ENCODE results near the gene SOX8.
"Not testable (repeated sequence)": the region's sequence is repeated elsewhere in the genome, so short reads cannot be mapped to it uniquely, and the experiment has no call there.

Gene SOX8

DNA sequence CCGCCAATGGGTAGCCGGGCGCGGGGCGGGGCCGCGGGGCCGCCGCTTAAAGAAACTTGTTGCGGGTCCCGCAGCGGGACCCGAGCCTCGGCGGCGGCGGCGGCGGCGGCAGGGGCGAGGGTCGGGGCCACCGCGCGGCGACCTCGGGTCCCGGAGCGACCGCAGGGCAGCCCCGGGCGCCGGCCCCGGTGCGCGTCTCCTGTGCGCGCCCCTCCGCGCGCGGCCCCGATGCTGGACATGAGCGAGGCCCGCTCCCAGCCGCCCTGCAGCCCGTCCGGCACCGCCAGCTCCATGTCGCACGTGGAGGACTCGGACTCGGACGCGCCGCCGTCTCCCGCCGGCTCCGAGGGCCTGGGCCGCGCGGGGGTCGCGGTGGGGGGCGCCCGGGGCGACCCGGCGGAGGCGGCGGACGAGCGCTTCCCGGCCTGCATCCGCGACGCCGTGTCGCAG is at the start of gene SOX8:
SOX8 (plus strand) TSS at position 76 of the 450 bp plus-strand sequence; CDS start at position 229, 153 bp downstream.
- DNase-seq, result no peak

DNA sequence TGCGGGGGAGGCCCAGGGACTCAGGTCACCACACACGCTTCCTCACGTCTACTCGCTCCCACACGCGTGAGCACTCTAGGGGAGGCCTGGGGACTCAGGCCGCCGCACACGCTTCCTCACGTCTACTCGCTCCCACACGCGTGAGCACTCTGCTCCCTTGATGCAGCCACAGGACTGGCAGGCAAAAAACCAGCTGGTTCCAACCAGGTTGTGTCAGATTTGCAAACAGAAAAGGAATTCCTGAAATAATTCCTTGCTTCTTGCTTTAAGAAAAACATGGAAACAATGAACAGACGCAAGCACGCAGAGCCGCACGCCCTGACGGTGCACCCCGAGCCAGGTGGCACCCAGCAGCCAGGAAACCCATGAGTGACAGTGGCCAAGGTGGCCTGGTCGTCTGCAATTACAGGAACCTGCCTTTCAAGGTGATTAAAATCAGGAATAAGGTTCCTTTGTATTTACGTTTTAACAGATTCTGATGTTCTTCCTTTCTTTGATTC is 48.7 kb upstream of the SOX8 start:
- DNase-seq, result no peak

DNA sequence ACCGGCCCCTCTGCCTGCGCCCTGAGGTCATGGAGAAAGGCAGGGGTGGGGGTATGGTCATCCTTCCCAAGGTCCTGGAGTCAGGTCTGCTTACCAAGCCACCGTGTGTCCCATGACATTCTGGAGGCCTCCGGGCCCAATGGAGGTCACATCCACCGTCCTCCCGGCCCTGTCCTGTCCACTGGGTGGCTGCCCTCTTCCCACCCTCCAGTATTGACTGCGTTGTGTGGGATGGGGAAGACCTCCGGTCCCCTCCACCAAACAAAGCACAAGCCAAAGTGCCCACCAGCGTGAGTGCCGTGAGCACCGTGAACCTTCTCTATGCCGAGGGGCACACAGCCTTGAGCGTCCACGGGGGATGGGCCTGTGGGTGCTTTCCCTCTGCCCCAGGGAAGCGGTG is 48.0 kb upstream of the SOX8 start:
- DNase-seq, result no peak

DNA sequence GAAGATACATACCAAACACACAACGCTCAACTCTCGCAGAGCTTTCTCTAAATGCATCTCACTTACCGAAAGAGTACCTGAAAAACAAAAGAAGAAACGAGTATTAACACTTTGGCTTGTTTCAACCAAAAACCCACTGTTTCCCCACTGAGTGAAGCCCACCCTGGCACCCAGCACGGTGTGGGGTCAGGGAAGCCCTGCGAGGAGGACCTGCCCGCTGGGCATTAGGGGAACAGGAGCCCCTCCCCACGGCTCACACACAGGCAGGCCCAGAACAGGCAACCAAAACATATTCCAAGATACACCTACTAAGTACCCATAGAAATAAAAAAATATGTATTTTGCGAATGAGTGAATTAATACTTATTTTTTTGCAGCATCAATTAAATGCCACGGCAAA is 47.4 kb upstream of the SOX8 start:
- no peak for DNase-seq

DNA sequence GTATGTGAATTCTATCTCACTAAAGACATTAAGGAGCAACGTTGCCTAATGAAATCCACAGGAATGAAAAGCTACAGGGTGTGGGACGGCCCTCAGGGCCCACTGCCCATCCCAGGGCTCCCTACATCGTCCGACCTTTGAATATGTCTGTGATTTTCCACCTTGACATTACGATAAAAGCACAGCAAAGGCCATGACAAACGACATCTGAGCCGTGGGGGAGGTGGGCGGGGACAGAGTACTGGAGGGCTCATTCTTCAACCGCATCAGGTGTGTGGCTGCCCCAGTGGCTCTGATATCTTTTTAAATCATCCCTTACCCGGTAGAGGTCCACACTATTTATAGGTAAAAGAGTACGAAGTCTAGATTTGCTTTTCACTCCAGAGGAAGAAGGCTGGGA is 45.9 kb upstream of the SOX8 start:
- no peak for DNase-seq

DNA sequence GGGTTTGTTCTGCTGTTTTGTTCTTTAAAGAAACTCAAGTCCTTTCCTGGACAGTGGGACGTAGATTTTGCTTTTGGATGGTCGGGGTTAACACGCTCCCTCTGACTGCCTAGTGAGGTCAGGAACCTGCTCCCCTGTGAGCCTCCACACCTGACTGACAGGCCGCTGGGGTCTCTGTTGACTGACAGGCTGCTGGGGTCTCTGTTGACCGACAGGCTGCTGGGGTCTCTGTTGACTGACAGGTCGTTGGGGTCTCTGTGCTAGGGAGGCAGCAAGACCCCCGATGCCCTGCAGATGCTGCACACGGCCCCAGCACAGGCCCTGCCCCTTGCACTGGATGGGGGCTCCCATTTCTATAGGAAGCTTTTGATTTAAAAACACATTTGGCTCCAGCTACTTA is 44.3 kb upstream of the SOX8 start:
- DNase-seq, result no peak

DNA sequence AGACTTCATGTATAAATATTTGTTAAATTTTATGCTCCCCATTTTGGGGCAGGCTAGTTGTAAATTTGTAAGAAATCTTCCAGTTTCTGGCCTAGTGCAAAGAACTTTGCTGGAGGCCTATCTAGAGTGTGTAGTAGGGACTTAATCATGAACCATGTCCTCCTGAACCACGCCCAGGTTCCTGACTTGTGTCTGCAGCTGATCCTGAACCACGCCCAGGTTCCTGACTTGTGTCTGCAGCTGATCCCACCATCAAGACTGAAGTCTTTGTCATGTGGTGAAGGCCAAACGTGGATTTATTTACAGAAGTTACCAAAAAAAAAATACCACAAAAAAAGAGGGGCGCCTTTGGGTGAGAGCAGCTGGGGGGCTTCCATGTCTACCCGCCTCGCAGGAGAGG is 43.8 kb upstream of the SOX8 start:
- no peak for DNase-seq

DNA sequence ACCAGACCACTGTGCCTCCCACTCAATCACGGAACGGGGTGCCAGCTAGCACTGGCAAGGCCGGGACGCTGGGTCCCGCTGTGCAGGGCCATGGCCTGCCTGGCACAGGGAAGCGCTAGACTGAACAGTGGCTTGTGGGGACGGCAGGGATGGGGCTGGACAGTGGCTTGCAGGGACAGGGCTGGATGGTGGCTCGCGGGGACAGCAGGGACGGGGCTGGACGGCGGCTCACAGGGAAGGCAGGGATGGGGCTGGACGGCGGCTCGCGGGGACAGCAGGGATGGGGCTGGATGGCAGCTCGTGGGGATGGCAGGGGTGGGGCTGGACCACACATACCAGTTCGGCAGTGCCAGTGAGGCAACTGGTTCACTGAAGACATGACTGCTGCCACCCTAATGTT is 43.4 kb upstream of the SOX8 start:
- no peak for DNase-seq

DNA sequence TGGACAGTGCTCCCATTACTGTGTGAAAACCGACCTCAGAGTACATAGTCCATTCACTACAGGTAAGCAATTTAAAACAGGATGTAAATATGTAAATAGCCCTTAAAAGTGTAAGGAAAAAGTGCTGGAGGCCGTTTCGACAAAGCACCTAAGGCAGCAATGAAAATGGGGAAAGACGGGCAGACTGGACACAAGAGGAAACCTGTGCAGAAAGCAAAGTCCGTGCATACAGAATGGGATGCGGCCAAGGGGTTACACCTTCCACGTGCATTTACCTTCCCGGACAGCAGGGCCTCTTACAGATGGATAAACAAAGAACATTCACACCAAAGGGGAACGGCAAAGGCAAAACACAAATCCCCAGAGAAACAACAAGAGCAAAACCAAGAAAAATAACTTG is 42.8 kb upstream of the SOX8 start:
- no peak for DNase-seq

DNA sequence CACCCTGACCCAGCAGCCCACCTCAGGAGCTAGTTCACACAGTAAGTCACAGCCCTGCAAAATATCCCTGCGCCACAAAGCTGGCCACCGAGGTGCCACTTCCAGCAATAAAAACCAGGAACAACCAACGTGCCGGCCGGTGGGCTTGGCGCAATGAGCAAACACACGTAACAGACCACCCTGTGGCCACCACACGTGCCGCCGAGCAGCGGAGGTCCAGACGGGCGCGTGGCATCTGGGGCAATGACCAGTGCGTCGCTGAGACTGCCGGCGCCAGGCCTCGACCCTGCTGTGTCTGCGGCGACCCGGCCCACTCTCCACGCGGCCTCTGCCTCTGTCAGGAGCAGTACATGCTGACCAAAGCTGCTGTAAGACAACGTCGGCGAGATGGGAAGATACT is 42.3 kb upstream of the SOX8 start:
- DNase-seq, result no peak

DNA sequence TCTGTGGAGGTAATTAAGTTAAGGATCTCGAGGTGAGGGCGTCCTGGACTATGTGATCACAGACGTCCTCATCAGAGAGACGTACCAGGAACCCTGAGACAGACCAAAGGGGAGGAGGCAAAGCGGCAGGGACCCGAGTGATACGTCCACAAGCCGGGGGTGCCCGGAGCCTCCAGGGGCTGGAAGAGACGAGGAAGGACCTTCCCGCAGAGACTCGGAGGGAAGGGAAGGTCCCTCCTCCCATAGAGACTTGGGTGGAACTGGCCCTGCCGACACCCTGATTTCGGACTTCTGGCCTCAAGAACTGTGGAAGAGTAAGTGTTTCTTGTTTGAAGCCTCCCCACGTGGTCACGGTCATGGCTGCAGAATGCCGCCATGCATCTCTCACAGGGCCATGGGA is 41.6 kb upstream of the SOX8 start:
- DNase-seq, result no peak

DNA sequence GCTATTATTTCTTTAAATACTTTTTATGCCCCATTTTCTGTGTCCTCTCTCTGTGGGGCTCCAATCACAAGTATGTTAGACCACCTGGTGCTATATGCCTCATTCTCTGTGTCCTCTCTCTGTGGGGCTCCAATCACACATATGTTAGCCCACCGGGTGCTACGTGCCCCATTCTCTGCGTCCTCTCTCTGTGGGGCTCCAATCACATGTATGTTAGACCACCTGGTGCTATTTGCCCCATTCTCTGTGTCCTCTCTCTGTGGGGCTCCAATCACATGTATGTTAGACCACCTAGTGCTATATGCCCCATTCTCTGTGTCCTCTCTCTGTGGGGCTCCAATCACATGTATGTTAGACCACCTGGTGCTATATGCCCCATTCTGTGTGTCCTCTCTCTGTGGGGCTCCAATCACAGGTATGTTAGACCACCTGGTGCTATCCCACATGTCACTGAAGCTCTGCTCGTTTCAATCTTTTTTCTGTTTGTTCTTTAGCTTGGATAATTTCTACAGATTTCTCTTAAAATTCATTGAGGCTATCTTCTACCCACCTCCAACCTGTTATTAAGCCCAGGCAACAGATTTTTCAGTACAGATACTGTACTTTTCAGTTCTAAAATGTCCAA is 39.0 kb upstream of the SOX8 start:
- DNase-seq, result no peak

DNA sequence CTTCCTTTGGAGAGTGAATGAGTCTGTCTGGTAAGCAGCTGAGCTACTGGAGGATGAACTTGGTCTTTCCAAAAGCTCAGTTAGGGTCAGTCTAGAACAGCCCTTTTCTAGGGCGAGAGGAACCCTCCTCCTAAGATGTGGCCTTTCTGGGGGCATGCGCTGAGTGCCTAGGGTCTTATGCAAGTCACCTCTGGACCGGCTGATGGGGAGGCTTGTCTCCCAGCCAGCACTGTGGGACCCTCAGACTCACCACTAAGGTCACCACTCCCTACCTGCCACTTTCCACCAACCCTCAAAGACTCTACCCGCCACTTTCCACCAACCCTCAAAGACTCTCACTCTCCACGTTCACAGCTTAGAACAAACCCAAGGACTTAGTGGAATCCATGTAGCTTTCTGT is 37.6 kb upstream of the SOX8 start:
- no peak for DNase-seq

DNA sequence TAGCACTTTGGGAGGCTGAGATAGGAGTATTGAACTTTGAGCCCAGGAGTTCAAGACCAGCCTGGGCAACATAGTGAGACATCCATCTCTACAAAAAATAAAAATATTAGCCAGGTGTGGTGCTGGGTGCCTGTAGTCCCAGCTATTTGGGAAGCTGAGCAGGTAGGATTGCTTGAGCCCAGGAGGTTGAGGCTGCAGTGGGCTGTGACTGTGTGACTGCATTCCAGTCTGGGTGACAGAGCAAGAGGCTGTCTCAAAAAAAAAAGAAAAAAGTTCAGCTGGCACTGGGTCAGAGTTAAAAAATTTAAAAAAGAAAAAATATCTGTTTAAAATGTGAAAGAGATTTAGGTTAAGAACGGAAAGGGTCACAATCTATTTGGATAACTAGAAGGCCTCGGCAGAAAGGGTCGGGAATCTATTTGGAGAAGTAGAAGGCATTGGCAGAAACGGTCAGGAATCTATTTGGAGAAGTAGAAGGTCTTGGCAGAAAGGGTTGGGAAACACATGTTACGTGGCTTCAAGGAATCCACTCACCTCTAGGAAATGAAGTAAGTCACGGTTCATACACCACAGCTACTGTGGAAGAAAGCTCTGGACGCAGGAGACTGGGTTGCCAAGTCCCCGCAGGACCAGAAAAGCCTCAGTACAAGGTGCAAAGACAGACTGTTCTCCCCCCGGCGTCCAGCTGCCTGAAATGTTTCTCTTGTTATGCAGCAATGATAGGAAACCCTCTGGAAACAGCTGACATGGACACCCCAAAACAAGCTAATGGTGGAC is 36.1 kb upstream of the SOX8 start:
- no peak for DNase-seq

DNA sequence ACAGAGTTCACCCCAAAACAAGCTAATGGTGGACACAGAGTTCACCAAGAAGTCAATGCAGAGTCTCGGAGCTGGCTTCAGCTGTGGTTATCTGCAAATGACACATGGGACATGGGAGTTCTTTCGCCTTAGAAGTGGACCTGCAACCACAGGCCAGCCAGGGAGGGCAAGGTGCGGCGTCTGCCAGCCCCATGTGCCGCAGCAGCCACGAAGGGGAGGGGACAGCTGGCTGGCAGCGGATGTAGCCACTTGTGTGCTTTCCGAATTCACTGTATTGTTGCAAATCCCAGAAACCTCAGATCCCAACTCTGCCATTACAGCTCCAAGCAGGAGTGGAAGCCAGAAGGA is 35.5 kb upstream of the SOX8 start:
- no peak for DNase-seq

DNA sequence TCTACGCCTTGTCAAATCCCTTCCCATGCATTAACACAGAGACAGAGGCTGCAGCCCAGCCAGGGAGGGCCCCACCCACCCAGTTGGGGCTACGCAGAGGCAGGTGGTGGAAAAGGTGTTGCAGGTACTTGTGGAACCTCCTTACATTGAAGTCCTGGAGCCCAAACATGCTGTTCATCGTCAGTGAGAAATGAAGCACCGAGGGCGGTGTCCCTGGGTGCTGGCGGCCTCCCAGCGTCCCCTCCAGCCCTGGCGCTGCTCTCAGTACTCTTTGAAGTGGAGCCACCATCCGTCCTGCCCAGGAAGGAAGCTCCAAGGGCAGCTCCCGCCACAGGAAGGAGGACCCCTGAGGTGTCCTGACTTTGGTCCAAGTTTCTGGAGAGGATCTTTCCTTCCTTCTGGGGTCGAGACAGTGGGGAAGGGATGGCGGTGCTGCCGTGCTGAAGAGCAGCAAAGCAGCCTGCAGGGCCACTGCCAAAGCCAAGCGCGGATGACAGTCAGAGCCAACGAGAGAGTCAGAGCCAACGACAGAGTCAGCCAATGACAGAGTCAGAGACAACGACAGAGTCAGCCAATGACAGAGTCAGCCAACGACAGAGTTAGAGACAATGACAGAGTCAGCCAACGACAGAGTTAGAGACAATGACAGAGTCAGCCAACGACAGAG is 34.2 kb upstream of the SOX8 start:
- DNase-seq, result no peak

DNA sequence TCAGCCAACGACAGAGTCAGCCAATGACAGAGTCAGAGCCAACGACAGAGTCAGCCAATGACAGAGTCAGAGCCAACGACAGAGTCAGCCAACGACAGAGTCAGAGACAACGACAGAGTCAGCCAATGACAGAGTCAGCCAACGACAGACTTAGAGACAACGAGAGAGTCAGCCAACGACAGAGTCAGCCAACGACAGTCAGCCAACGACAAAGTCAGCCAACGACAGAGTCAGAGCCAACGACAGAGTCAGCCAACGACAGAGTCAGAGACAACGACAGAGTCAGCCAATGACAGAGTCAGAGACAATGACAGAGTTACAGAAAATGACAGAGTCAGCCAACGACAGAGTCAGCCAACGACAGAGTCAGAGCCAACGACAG is 33.7 kb upstream of the SOX8 start:
- DNase-seq, result not testable (repeated sequence)

DNA sequence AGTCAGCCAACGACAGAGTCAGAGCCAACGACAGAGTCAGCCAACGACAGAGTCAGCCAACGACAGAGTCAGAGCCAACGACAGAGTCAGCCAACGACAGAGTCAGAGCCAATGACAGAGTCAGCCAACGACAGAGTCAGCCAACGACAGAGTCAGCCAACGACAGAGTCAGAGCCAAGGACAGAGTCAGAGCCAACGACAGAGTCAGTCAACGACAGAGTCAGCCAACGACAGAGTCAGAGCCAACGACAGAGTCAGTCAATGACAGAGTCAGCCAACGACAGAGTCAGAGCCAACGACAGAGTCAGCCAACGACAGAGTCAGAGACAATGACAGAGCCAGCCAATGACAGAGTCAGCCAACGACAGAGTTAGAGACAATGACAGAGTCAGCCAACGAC is 32.8 kb upstream of the SOX8 start:
- not testable (repeated sequence) for DNase-seq

DNA sequence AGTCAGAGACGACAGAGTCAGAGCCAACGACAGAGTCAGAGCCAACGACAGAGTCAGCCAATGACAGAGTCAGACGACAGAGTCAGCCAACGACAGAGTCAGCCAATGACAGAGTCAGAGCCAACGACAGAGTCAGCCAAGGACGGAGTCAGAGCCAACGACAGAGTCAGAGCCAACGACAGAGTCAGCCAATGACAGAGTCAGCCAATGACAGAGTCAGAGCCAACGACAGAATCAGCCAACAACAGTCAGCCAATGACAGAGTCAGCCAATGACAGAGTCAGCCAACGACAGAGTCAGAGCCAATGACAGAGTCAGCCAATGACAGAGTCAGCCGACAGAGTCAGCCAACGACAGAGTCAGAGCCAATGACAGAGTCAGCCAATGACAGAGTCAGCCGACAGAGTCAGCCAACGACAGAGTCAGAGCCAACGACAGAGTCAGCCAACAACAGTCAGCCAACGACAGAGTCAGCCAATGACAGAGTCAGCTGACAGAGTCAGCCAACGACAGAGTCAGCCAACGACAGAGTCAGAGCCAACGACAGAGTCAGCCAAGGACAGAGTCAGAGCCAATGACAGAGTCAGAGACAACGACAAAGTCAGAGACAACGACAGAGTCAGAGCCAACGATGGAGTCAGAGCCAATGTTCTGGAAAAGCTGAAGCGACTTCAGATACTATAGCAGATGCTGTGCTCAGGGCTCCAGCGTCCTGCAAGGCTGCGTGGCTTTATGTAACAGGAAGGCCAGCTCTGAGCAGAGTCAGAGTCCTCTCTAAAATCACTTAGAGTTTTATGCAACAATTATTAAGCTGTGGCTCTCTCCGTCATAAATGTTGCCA is 30.6 kb upstream of the SOX8 start:
- not testable (repeated sequence) for DNase-seq

DNA sequence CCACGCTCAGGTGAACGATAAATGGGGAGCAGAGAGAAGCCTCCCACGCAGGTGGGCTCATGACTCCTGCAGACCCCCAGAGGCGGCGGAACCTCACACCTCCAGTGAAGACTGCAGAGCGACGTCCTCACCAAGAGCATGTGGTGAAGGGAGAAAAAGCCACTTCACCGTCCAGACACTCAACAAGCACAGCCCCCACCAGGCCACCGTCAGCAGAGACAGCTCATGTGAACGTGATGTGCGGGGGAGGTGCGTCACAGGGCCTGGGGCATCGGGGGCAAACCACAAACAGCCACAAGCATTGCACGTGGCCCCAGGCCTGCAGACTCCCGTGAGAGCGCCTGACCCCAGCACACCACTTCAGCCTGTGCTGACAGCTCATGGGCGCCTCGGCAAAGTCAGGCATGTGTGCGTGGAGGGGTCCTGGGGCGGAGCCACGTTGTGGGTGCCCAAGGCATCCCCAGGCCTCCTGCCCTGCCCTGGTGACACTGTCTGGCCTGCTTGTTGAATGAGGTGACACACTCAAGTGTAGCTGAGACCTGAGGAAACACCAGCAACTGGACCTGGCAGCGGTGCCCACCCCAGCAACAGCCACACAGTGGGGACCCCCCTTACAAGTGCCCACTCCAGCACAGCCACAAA is 29.8 kb upstream of the SOX8 start:
- no peak for DNase-seq

DNA sequence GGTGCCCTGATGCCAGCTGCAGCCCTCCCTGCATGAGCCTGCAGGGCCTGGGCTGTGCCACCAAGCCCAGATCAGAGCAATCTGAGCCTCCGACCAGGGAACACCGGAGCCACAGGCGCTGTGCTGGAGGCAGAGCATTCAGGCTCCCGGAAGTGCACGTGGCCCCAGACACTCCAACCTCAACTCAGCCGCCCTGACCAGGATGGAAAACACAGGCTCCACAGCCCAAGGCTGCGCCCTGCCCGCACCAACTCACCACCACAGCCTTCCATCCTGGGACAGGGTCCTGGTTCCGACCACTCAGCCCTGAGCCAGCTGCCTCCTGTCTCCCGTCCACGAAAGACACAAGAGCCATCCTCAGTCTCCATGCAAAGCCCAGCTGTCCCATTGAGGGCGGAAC is 29.2 kb upstream of the SOX8 start:
- no peak for DNase-seq

DNA sequence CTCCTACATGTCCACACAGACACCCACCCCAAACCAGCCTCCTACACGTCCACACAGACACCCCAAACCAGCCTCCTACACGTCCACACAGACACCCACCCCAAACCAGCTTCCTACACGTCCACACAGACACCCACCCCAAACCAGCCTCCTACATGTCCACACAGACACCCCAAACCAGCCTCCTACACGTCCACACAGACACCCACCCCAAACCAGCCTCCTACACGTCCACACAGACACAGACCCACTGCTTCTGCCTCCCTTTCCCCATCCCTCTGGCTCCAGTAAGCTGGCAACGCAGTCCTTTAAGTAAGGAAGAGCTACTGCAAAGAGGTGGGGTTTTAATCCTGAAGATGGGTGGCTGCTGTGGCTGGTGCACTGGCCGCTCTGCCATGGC is 27.8 kb upstream of the SOX8 start:
- not testable (repeated sequence) for DNase-seq

DNA sequence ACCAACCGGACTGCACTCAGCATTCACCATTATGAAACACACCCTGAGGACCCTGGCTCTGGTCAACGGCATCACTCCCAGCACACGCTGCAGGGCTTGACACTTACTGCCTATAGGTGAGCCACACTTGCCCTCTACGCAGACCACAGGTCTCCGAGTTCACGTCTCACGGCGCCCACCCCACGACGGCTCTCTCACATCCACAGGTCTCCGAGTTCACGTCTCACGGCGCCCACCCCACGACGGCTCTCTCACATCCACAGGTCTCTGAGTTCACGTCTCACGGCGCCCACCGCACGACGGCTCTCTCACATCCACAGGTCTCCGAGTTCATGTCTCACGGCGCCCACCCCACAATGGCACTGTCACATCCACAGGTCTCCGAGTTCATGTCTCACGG is 25.8 kb upstream of the SOX8 start:
- not testable (repeated sequence) for DNase-seq
